Measurements from ENCODE around the gene CDC37L1. TPM values are rescaled to one million over a fixed set of nuclear protein-coding genes. Genes with fewer than 3 reads are reported as not detected.

Gene CDC37L1
- total RNA-seq, 1 donor from 2014 or later, result 9.3 TPM

GRCh38 chr9:4661165-4661564 lies 18.2 kb upstream of the CDC37L1 start:
- H3K9me3 Mint-ChIP-seq, result no peaks in the 10 kb centered on the region
- H3K27me3 Mint-ChIP-seq (ENCODE audit: low read depth), result peaks cover 24% of the 10 kb centered on the region
- H3K27ac Mint-ChIP-seq (ENCODE audit: unreplicated experiment), result no peak overlapping the region
- H3K4me1 Mint-ChIP-seq, result peaks cover 38% of the 10 kb centered on the region
- TF ChIP-seq CTCF (conservative IDR thresholded peaks at IDR 0.05), result no peak
- no peak for DNase-seq (ENCODE audit: low read depth, low spot score)
- peak overlapping the region; percentile 91 for H3K4me3 Mint-ChIP-seq
- no peaks in the 10 kb centered on the region for H3K36me3 Mint-ChIP-seq (ENCODE audit: low read depth)

- H3K27me3 Mint-ChIP-seq (ENCODE audit: low read depth), result peaks cover 28% of the 10 kb centered on the region
- H3K36me3 Mint-ChIP-seq (ENCODE audit: low read depth), result no peaks in the 10 kb centered on the region
- no peak for DNase-seq (ENCODE audit: low read depth, low spot score)
- TF ChIP-seq CTCF (conservative IDR thresholded peaks at IDR 0.05), result no peak
- no peak overlapping the region for H3K27ac Mint-ChIP-seq (ENCODE audit: unreplicated experiment)
- peak overlapping the region; percentile 91 for H3K4me3 Mint-ChIP-seq
- H3K9me3 Mint-ChIP-seq, result no peaks in the 10 kb centered on the region
- peaks cover 43% of the 10 kb centered on the region for H3K4me1 Mint-ChIP-seq
Observed at GRCh38 chr9:4661611-4662010, 17.8 kb upstream of the CDC37L1 start.

- Mint-ChIP-seq H3K27me3 (ENCODE audit: low read depth) (peaks cover 33% of the 10 kb centered on the region), H3K9me3 (no peaks in the 10 kb centered on the region), H3K4me3 (peak within 1 kb of the TSS; percentile 91), H3K36me3 (ENCODE audit: low read depth) (no peaks in the 10 kb centered on the region), H3K4me1 (peaks cover 45% of the 10 kb centered on the region), H3K27ac (ENCODE audit: unreplicated experiment) (no peak within 1 kb of the TSS)
- peak; percentile 70 for DNase-seq (ENCODE audit: low read depth, low spot score)
- peak; percentile 62 for TF ChIP-seq CTCF (conservative IDR thresholded peaks at IDR 0.05)
Observed at GRCh38 chr9:4662108-4662988, 17.0 kb upstream of the CDC37L1 start, which contains the start of gene PLPP6. PLPP6 (plus strand) TSS chr9:4662294; CDS start chr9:4662376, 82 bp downstream.

- Mint-ChIP-seq H3K36me3 (ENCODE audit: low read depth) (no peaks in the 10 kb centered on the region), H3K4me3 (peak overlapping the region; percentile 89), H3K27ac (ENCODE audit: unreplicated experiment) (no peak overlapping the region), H3K4me1 (peaks cover 45% of the 10 kb centered on the region), H3K9me3 (no peaks in the 10 kb centered on the region), H3K27me3 (ENCODE audit: low read depth) (peaks cover 35% of the 10 kb centered on the region)
- TF ChIP-seq CTCF (conservative IDR thresholded peaks at IDR 0.05), result no peak
- DNase-seq (ENCODE audit: low read depth, low spot score), result no peak
Observed at GRCh38 chr9:4662989-4663792, 16.2 kb upstream of the CDC37L1 start.

- no peak for TF ChIP-seq CTCF (conservative IDR thresholded peaks at IDR 0.05)
- peaks cover 45% of the 10 kb centered on the region for H3K4me1 Mint-ChIP-seq
- H3K9me3 Mint-ChIP-seq, result no peaks in the 10 kb centered on the region
- no peak for DNase-seq (ENCODE audit: low read depth, low spot score)
- peaks cover 41% of the 10 kb centered on the region for H3K27me3 Mint-ChIP-seq (ENCODE audit: low read depth)
- H3K36me3 Mint-ChIP-seq (ENCODE audit: low read depth), result no peaks in the 10 kb centered on the region
- H3K4me3 Mint-ChIP-seq, result peak overlapping the region; percentile 59
- H3K27ac Mint-ChIP-seq (ENCODE audit: unreplicated experiment), result no peak overlapping the region
Observed at GRCh38 chr9:4663956-4664355, 15.4 kb upstream of the CDC37L1 start.

Data from neural crest cell (in vitro differentiated cells).